Activated CD4-positive, CD25-positive, alpha-beta regulatory T cell treated with anti-CD3 and anti-CD28 coated beads, Interleukin-2, amount 50 U/mL, for 24 hours (primary cell): ENCODE measurements around the gene TRIM71.
"Not testable (repeated sequence)": the region's sequence is repeated elsewhere in the genome, so short reads cannot be mapped to it uniquely, and the experiment has no call there.

ENCODE experiments used
- ATAC-seq, 2 donors: fragments of 150-1000 bp; cut with Tn5 transposase; one replicate each; pipeline ENCODE4 v1.10.0; 2021; ENCODE audit warnings: mild to moderate bottlenecking in 1 of 2, moderate library complexity in 1 of 2

Gene TRIM71

GRCh38 chr3:32892625-32893598, 75.1 kb downstream of the TRIM71 start:
- no peak for ATAC-seq

- ATAC-seq: no peak
Observed at GRCh38 chr3:32894977-32895376, 77.2 kb downstream of the TRIM71 start.

GRCh38 chr3:32895701-32896100, 77.9 kb downstream of the TRIM71 start:
- no peak for ATAC-seq

GRCh38 chr3:32896143-32896542, 78.3 kb downstream of the TRIM71 start:
- ATAC-seq: no peak

- no peak for ATAC-seq
Observed at GRCh38 chr3:32897001-32897601, 79.3 kb downstream of the TRIM71 start.

- no peak for ATAC-seq
Observed at GRCh38 chr3:32897981-32898623, 80.3 kb downstream of the TRIM71 start.

GRCh38 chr3:32899265-32899664, 81.5 kb downstream of the TRIM71 start:
- no peak for ATAC-seq

GRCh38 chr3:32901005-32901932, 83.5 kb downstream of the TRIM71 start:
- ATAC-seq: no peak

- ATAC-seq: peak; percentile 70 to 77
Observed at GRCh38 chr3:32902887-32903371, 85.1 kb downstream of the TRIM71 start.

GRCh38 chr3:32903953-32904352, 86.2 kb downstream of the TRIM71 start:
- ATAC-seq: no peak

- ATAC-seq: no peak
Observed at GRCh38 chr3:32909999-32910398, 92.2 kb downstream of the TRIM71 start.

GRCh38 chr3:32910954-32911353, 93.2 kb downstream of the TRIM71 start:
- ATAC-seq: no peak

GRCh38 chr3:32912046-32912445, 94.2 kb downstream of the TRIM71 start:
- peak; percentile 41 to 60 for ATAC-seq

GRCh38 chr3:32913790-32914446, 96.1 kb downstream of the TRIM71 start:
- no peak for ATAC-seq

GRCh38 chr3:32919920-32920319, 102.1 kb downstream of the TRIM71 start:
- ATAC-seq: no peak

- no peak for ATAC-seq
Observed at GRCh38 chr3:32922078-32922477, 104.3 kb downstream of the TRIM71 start.

- no peak for ATAC-seq
Observed at GRCh38 chr3:32930161-32930560, 112.4 kb downstream of the TRIM71 start.

- ATAC-seq: not testable (repeated sequence)
Observed at GRCh38 chr3:32931273-32931672, 113.5 kb downstream of the TRIM71 start.

- ATAC-seq: no peak
Observed at GRCh38 chr3:32934150-32934742, 116.4 kb downstream of the TRIM71 start.

GRCh38 chr3:32937331-32937730, 119.5 kb downstream of the TRIM71 start:
- ATAC-seq: no peak
